Mammary epithelial cell (primary cell): ENCODE measurements around the gene CLEC20A.

Experiments
- EZH2 ChIP-seq: IDR thresholded peaks from 2 replicates; pipeline ENCODE4 v1.6.1; 2012; ENCODE audit warnings: low read length, inconsistent platforms, borderline replicate concordance
- TF ChIP-seq, protein P1 (sequence below), 2 donors: IDR thresholded peaks in 1 of 2; conservative IDR thresholded peaks in 1 of 2; 2 replicates each; pipeline ENCODE4 v1.5.1; 2011 to 2012; ENCODE audit warnings: inconsistent platforms in 2 of 2, low read length in 2 of 2, mild to moderate bottlenecking in 2 of 2, control low read depth in 1 of 2, low read depth in 1 of 2; ENCODE audit not compliant: insufficient read depth in 1 of 2; ENCODE audit errors: extremely low read depth in 1 of 2

GRCh38 chr1:178438432-178438831, 58.3 kb downstream of the CLEC20A start:
- TF ChIP-seq, protein P1, sequence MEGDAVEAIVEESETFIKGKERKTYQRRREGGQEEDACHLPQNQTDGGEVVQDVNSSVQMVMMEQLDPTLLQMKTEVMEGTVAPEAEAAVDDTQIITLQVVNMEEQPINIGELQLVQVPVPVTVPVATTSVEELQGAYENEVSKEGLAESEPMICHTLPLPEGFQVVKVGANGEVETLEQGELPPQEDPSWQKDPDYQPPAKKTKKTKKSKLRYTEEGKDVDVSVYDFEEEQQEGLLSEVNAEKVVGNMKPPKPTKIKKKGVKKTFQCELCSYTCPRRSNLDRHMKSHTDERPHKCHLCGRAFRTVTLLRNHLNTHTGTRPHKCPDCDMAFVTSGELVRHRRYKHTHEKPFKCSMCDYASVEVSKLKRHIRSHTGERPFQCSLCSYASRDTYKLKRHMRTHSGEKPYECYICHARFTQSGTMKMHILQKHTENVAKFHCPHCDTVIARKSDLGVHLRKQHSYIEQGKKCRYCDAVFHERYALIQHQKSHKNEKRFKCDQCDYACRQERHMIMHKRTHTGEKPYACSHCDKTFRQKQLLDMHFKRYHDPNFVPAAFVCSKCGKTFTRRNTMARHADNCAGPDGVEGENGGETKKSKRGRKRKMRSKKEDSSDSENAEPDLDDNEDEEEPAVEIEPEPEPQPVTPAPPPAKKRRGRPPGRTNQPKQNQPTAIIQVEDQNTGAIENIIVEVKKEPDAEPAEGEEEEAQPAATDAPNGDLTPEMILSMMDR (conservative IDR thresholded peaks at IDR 0.05 in 1 of 2, IDR thresholded peaks at IDR 0.05 in 1 of 2; ENCODE audit: extremely low read depth in 1 of 2, insufficient read depth in 1 of 2, low read depth in 1 of 2, low read length in 2 of 2), result no peak
- TF ChIP-seq EZH2, result no peak
